ENCODE results near the gene CTSS.
"Not testable (repeated sequence)": the region's sequence is repeated elsewhere in the genome, so short reads cannot be mapped to it uniquely, and the experiment has no call there.

CTSS gene

GRCh38 chr1:150772326-150772725, 6.7 kb upstream of the CTSS start:
- no peak for DNase-seq

- DNase-seq: not testable (repeated sequence)
These were observed 2.1 kb upstream of the CTSS start for GRCh38 chr1:150767704-150768103.

GRCh38 chr1:150765977-150766301, 361 bp upstream of the CTSS start:
- DNase-seq: not testable (repeated sequence)

- peak; percentile 67 for DNase-seq
These were observed 919 bp downstream of the CTSS start for GRCh38 chr1:150764617-150765101.

GRCh38 chr1:150763018-150763417, 2.6 kb downstream of the CTSS start:
- no peak for DNase-seq

- DNase-seq: no peak
These were observed 3.0 kb downstream of the CTSS start for GRCh38 chr1:150762552-150762951.

- no peak for DNase-seq
These were observed 3.8 kb downstream of the CTSS start for GRCh38 chr1:150761801-150762200.

- no peak for DNase-seq
These were observed 5.6 kb downstream of the CTSS start for GRCh38 chr1:150760013-150760412.

- DNase-seq: no peak
These were observed 12.2 kb downstream of the CTSS start for GRCh38 chr1:150753416-150753815.

- DNase-seq: no peak
These were observed 14.1 kb downstream of the CTSS start for GRCh38 chr1:150751443-150751842.

GRCh38 chr1:150749720-150750311, 15.8 kb downstream of the CTSS start:
- no peak for DNase-seq

GRCh38 chr1:150748878-150749719, 16.5 kb downstream of the CTSS start:
- DNase-seq: no peak

- no peak for DNase-seq
These were observed 35.4 kb downstream of the CTSS start for GRCh38 chr1:150730130-150730721.

- no peak for DNase-seq
These were observed 41.2 kb downstream of the CTSS start for GRCh38 chr1:150724336-150724735.

- no peak for DNase-seq
These were observed 44.9 kb downstream of the CTSS start, which contains the start of gene HORMAD1 for GRCh38 chr1:150720703-150721102. HORMAD1 (minus strand) TSS chr1:150720895; CDS start chr1:150719505, 1,390 bp downstream.

GRCh38 chr1:150720098-150720497, 45.5 kb downstream of the CTSS start:
- no peak for DNase-seq

- no peak for DNase-seq
These were observed 47.2 kb downstream of the CTSS start for GRCh38 chr1:150718225-150718891.

- DNase-seq: not testable (repeated sequence)
These were observed 56.5 kb downstream of the CTSS start for GRCh38 chr1:150709031-150709430.

- no peak for DNase-seq
These were observed 57.0 kb downstream of the CTSS start for GRCh38 chr1:150708595-150708994.

GRCh38 chr1:150706091-150706490, 59.5 kb downstream of the CTSS start:
- no peak for DNase-seq

- DNase-seq: no peak
These were observed 62.2 kb downstream of the CTSS start for GRCh38 chr1:150703427-150703826.

- DNase-seq: peak; percentile 100
These were observed 68.3 kb downstream of the CTSS start, which contains the start of gene GOLPH3L for GRCh38 chr1:150696995-150697927. GOLPH3L (minus strand) TSS chr1:150697154; CDS start chr1:150694838, 2,316 bp downstream.

All from DMS53 (cell line).